ENCODE data around the gene BIRC7.

The BIRC7 gene

GRCh38 chr20:63226042-63226943 is 9.4 kb upstream of the BIRC7 start:
- no peak for DNase-seq

DNA sequence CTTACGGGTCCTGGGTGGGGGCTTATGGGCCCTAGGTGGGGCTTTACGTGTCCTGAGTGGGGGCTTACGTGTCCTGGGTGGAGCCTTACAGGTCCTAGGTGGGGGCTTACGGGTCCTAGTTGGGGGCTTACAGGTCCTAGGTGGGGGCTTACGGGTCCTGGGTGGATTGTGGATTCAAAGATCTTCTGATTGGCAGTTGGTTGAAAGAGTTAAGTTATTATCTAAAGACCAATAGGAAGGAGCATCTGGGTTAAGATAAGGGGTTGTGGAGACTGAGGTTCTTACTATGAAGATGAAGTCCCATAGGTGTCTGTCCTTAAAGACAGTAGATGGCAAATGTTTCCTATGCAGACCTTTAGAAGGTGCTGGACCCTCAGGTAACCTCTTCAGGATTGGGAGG is 8.4 kb upstream of the BIRC7 start:
- no peak for DNase-seq

- no peak for DNase-seq
Measured at GRCh38 chr20:63228806-63229205, 6.9 kb upstream of the BIRC7 start.

DNA sequence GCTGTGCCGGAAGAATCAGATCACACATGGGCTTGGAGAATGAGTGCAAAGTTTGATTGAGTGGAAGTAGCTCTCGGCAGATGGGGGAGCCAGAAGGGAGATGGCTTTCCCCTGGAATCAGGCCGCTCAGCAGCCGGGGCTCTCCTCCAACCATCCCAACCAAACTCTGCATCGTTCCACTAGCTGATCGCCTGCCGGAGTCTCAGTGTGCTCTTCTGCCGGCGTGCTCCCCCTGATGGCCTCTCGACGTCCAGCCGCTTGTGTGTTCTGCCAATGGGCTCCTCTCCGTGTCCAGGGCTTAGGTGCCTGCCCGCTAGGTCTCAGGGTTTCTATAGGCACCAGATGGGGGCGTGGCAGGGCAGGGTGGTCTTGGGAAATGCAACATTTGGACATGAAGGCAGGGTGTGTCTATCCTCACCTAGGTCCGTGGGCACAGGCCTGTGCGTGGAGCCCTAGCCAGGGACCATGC is 4.9 kb upstream of the BIRC7 start:
- DNase-seq, result no peak

DNA sequence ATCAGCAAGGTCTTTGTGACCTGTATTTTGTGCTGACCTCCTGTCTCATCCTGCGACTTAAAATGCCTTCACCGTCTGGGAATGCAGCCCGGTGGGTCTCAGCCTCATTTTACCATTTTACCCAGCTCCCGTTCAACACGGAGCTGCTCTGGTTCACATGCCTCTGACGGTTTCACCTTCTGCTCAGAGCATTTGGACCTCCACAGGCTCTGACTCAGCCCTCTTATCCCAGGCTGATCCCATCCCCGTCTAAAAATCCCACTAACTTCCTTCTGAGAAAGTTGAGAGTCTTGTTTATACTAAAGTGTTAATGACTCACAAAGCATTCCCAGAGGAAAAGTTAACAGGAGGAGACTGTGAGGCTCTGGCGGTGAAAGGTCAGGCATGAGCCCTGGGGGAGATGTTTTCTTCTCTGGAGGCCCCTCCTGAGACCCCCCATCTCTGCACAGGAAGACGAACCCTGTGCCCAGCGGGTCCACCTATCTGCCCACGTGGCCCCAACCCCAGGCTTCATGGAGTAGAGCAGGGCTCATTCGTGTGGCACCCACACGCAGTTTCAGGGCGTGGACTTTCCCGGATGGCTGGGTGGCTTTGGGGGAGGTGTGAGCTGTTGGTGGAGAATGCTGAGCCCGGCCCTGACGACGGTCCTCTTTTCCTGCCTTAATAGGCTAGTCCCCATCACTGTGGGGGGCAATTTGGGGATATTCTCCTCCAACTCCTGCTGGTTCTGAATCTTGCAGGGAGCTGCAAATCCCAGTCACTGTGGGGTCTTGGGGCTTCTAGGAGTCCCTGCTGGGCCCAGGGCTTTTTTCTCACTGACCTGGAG is 3.3 kb upstream of the BIRC7 start:
- no peak for DNase-seq

- no peak for DNase-seq
Measured at GRCh38 chr20:63233061-63233344, 2.7 kb upstream of the BIRC7 start.

- DNase-seq, result no peak
Measured at GRCh38 chr20:63233924-63234323, 1.8 kb upstream of the BIRC7 start.

- peak in 1 of 2 donors; percentile 9 for DNase-seq
Measured at GRCh38 chr20:63234693-63235398, 859 bp upstream of the BIRC7 start.

GRCh38 chr20:63236116-63236837 is 572 bp downstream of the BIRC7 start:
- DNase-seq, result no peak

- no peak for DNase-seq
Measured at GRCh38 chr20:63238031-63238430, 2.3 kb downstream of the BIRC7 start.

DNA sequence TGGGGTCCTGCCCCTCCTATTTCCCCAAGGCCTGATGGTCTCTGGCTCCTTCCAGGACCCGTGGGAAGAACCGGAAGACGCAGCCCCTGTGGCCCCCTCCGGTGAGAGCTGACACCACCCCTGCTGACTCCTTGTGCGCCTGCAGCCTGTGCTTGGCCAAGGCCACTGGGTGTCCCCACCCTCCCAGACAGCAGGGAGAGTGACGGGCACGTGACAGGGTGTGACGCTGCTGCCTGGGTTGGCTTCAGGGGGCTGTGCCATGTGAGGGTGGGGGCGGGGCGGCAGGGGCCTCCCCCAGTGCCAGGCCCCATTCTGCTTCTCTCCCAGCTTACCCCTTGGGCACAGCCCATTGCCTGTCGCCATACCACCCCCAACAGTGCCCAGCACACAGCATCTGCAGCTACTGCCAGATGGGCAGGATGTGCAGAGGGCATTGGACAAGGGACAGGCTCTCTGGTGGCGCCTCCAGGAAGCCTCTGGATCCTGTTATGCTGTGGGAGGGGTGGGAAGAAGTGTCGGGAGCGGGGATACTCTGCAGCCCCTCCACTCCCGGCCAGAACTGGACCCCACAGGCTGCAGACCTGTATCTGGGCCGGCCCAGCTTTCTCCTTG is 2.9 kb downstream of the BIRC7 start:
- no peak for DNase-seq

- DNase-seq, result no peak
Measured at GRCh38 chr20:63239431-63239830, 3.7 kb downstream of the BIRC7 start.

GRCh38 chr20:63240004-63240403 is 4.3 kb downstream of the BIRC7 start:
- DNase-seq, result no peak

DNA sequence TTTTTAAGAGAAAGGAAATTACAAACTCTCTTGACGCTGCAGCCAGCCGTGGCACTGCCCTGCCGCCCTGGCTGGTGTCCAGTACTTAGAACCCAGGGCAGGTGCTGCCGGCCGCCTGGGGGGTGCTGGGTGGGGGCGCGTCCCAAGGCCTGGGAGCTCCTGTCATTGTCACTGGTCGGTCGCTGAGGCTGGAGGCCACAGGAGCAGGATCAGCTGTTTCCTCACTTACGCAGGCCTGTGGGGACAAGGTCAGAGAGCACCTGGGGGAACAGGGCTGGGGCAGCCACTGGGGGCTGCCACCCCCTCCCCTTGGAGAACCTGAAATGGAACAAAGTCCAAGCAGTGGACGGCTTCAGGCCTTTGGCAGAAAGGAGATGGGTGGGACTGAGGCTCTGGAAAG is 5.6 kb downstream of the BIRC7 start:
- DNase-seq, result no peak

DNA sequence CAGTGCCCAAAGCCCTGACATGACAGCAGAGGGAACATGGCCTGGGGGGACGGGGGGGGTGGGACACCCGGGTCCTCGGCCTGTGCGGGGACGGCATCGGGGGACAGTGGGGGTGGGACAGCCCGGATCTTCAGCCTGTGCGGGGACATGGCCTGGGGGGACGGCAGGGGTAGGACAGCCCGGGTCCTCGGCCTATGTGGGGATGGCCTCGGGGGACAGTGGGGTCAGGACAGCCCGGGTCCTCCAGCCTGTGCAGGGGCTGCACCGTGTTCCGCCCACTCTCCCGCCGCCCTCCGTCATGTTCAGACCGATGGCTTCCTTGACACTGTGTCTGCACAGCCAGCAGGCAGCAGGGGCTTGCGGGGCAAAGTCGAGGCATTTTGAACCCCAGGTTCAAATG is 7.0 kb downstream of the BIRC7 start:
- DNase-seq, result no peak

DNA sequence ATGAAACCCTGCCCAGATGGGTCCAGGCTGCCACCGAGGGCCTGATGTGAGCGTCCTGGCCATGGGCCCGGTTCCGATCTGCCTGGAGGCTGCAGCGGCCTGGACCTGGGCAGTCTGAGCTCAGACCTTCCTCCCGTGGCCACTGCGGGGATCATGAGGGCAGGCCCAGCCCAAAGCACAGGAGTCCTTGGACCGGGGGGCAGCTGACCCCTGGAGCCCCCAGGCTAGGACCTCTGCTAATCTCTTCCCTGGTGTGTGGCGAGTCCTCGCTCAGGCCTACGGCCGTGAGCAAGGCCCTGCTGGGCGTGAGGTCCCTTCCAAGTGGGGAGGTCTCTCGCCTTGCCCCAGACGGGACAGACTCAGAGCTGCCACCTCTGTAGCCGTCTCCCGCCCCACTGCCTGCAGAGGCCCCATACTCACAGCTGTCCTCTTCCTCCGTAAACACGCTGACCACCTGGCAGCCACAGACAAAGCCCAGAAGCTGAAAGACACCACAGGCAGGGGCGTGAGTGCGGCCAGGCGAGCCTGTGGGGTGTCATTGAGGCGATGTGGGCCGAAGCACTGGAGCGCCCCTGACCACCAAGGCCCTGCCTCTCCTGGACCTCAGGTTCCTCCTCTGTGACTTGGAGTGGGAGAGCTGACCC is 8.0 kb downstream of the BIRC7 start:
- no peak for DNase-seq

DNA sequence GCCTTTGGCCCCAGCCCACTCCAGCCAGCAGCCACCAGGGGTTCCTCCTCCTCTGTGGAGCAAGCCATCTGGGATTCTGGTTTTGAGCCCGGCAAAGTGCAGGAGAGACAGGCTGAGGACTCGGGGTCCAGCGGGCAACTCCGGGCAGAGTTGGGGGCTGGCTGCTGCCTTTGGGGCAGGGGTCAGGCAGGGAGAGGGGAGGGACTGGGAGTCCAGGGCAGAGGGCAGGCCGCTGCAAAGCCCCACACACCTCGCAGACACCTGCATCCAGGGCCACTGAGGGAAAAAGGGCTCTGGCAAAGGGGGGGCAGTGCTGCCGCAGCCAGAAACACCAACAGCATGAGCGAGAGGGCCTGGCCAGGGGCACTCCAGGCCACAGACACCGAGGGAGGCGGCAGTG is 8.8 kb downstream of the BIRC7 start:
- no peak for DNase-seq

GRCh38 chr20:63246490-63247288 is 11.0 kb downstream of the BIRC7 start:
- DNase-seq, result no peak

DNA sequence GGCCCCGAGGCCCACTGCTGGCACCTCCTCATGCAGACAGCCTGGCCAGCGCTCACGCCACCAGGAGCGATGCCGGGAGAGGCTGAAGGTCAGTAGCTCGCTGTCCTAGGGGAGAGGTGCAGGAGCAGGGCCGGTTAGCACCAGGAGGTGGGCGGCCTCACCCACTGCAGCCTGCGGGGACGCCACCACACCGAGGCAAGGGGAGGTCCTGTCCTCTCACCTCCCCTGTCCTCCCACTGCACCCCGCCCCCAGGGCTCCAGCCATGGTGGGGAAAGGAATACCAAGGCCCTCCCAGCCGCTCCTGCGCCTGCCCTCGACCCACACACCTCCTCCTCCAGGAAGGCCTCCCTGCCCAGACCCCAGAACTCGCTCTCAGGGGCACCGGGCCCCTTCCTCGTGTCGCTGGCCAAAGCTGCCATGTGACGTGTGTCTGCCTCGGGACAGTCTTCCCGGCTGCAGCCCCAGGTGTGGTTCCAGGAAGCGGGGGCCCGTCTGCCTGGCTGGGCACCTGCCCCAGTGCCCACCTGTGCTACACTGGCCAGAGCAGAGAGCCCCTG is 12.0 kb downstream of the BIRC7 start:
- DNase-seq, result no peak

DNA sequence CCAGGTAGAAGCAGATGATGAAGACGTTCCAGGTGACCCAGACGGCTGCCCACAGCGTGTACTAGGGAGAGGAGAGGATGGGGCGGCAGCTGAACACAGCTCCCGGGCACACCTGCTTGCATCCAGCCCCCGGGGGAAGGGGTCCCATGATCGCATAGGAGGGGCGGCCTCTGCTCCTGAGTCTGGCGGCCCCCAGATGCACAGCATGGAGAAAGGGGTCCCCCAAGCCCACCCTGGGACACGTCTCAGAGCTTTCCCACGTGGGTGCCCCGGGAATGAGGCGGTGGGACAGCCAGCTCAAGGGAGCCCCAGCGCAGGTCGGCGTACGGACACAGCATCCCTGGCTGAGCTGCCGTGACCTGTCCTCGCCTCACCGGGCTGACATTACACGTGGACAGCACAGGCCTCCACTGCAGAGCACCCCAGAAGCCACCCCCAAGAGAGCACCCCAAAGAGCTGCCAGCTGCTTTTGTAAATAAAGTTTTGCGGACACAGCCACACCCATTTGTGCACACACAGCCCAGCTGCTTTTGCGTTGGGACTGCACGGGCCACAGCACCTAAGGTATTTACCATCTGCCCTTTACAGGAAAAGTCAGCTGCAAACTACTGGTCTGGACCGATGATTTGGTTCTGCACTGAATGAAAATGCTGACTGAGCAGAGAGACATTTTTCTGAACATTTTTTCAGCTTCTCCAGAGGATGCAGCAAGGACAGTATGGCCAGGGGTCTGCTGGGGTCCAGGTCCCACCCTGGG is 13.3 kb downstream of the BIRC7 start:
- no peak for DNase-seq

All from CD4-positive, alpha-beta T cell treated with Interleukin-1 beta for 1 hour (primary cell).